GM12878 (cell line): ENCODE measurements around the gene LRRN2. TPM values are rescaled to one million over a fixed set of nuclear protein-coding genes. Genes with fewer than 3 reads are reported as not detected.

ENCODE experiments used
- ATAC-seq: fragments of 200-7000 bp; cut with Tn5 transposase; 3 replicates; pipeline ENCODE4 v1.9.1; 2020; ENCODE audit warnings: mild to moderate bottlenecking, moderate library complexity
- BruUV-seq: library from RNA; stranded (reverse); fragments of 400-500 nt; replicated peaks from 2 replicates; lab custom pipeline; 2021; lab: Mats Ljungman, UMichigan
- CTCF ChIA-PET: fragments of 300-600 bp; sonication (Branson Sonifier 250); formaldehyde crosslinking; extraction: SDS; loops from one replicate; lab custom pipeline; 2021; ENCODE audit warnings: inconsistent platforms; lab: Yijun Ruan, JAX
- POLR2A ChIA-PET: fragments of 350-600 bp; formaldehyde crosslinking; extraction: SDS; loops from one replicate; lab custom pipeline; 2021; ENCODE audit warnings: inconsistent platforms; lab: Charles Lee
- RAD21 ChIA-PET: fragments of 300-600 bp; sonication (Branson Sonifier 250); formaldehyde crosslinking; loops from one replicate; lab custom pipeline; 2023; ENCODE audit warnings: antibody characterized with exemption; ENCODE audit not compliant: unreplicated experiment; lab: Charles Lee
- SMC1A ChIA-PET: fragments of 300-600 bp; sonication (Branson Sonifier 250); formaldehyde crosslinking; loops from one replicate; lab custom pipeline; 2023; ENCODE audit not compliant: unreplicated experiment, uncharacterized antibody; lab: Charles Lee
- DNase-seq: peaks from one replicate; pipeline ENCODE4 v3.0.0-alpha.2; 2011; ENCODE audit warnings: low read depth, low spot score
- FAIRE-seq: peaks from 3 replicates; lab custom pipeline; 2011; peaks lifted over from hg19 to GRCh38; lab: Jason Lieb, UNC
- H2AFZ ChIP-seq: 2 replicates; pipeline ENCODE4 v1.6.0; 2011; ENCODE audit warnings: low read depth, low read length, control low read depth; ENCODE audit not compliant: control insufficient read depth
- H3K27ac ChIP-seq: 2 replicates; pipeline ENCODE4 v1.5.1; 2011; ENCODE audit warnings: control low read depth; ENCODE audit not compliant: control insufficient read depth, insufficient read depth
- H3K27me3 ChIP-seq, 2 experiments: replicated peaks in 1 of 2; 2 replicates each; pipeline versions ENCODE4 v1.6.0 to v1.6.1; 2011; ENCODE audit warnings: low read length in 1 of 2; ENCODE audit not compliant: control insufficient read depth in 2 of 2, insufficient read depth in 2 of 2
- H3K36me3 ChIP-seq, 2 experiments: 2 replicates each; pipeline ENCODE4 v1.5.1; 2011; ENCODE audit warnings: low read length in 1 of 2; ENCODE audit not compliant: control insufficient read depth in 2 of 2, insufficient read depth in 2 of 2
- H3K4me1 ChIP-seq: 2 replicates; pipeline ENCODE4 v1.6.1; 2011; ENCODE audit warnings: mild to moderate bottlenecking, low read length, moderate library complexity, mixed read lengths; ENCODE audit not compliant: control insufficient read depth, insufficient read depth
- H3K4me2 ChIP-seq: 2 replicates; pipeline ENCODE4 v1.6.0; 2011; ENCODE audit warnings: control low read depth; ENCODE audit not compliant: control insufficient read depth, insufficient read depth
- H3K4me3 ChIP-seq: fragments of 200-600 bp; sonication (generic); 2 replicates; pipeline ENCODE4 v1.5.1; 2016
- H3K79me2 ChIP-seq: 2 replicates; pipeline ENCODE4 v1.6.0; 2011; ENCODE audit warnings: low read length; ENCODE audit not compliant: control insufficient read depth, insufficient read depth
- H3K9ac ChIP-seq: 2 replicates; pipeline ENCODE4 v1.8.0; 2011; ENCODE audit warnings: low read length, control low read depth, mixed read lengths; ENCODE audit not compliant: control insufficient read depth, insufficient read depth
- H3K9me3 ChIP-seq: replicated peaks from 3 replicates; pipeline ENCODE4 v1.5.1; 2011; ENCODE audit warnings: mild to moderate bottlenecking, low read length; ENCODE audit not compliant: control insufficient read depth, insufficient read depth
- H4K20me1 ChIP-seq: 2 replicates; pipeline ENCODE4 v1.6.0; 2011; ENCODE audit not compliant: control insufficient read depth, insufficient read depth
- MEF2B ChIP-seq: fragments of 450-650 bp; IDR thresholded peaks from 2 replicates; pipeline ENCODE4 v1.6.1; 2018; ENCODE audit warnings: mild to moderate bottlenecking, moderate library complexity; ENCODE audit not compliant: partially characterized antibody, poor library complexity, severe bottlenecking
- NFXL1 ChIP-seq: fragments of 450-650 bp; IDR thresholded peaks from 2 replicates; pipeline ENCODE4 v1.6.1; 2017; ENCODE audit warnings: antibody characterized with exemption, mild to moderate bottlenecking, borderline replicate concordance
- POLR2A ChIP-seq: IDR thresholded peaks from 2 replicates; pipeline ENCODE4 v1.6.1; 2011; ENCODE audit warnings: low read depth, mild to moderate bottlenecking, low read length
- POLR2AphosphoS5 ChIP-seq: IDR thresholded peaks from 2 replicates; pipeline ENCODE4 v1.6.1; 2011; ENCODE audit warnings: mild to moderate bottlenecking, low read length, inconsistent platforms
- RBBP5 ChIP-seq: fragments of 200-600 bp; sonication (generic); conservative IDR thresholded peaks from 2 replicates; pipeline ENCODE4 v1.6.1; 2016
- SIX5 ChIP-seq: IDR thresholded peaks from 2 replicates; pipeline ENCODE4 v1.6.1; 2011; ENCODE audit warnings: mild to moderate bottlenecking, low read depth, low read length, moderate library complexity; ENCODE audit not compliant: severe bottlenecking
- SP1 ChIP-seq: IDR thresholded peaks from one replicate; pipeline ENCODE4 v1.6.1; 2011; ENCODE audit warnings: low read depth, low read length
- SUZ12 ChIP-seq: fragments of 200-600 bp; sonication (generic); IDR thresholded peaks from one replicate; pipeline ENCODE4 v1.6.1; 2018; ENCODE audit warnings: antibody characterized with exemption, mild to moderate bottlenecking; ENCODE audit not compliant: unreplicated experiment
- YBX1 ChIP-seq: fragments of 450-650 bp; IDR thresholded peaks from 2 replicates; pipeline ENCODE4 v1.6.1; 2016; ENCODE audit warnings: antibody characterized with exemption
- ZNF217 ChIP-seq: fragments of 450-650 bp; IDR thresholded peaks from 2 replicates; pipeline ENCODE4 v1.6.1; 2017; ENCODE audit warnings: antibody characterized with exemption, mild to moderate bottlenecking
- ZNF687 ChIP-seq: fragments of 450-650 bp; IDR thresholded peaks from 2 replicates; pipeline ENCODE4 v1.6.1; 2017; ENCODE audit warnings: mild to moderate bottlenecking, moderate library complexity
- WGBS: methylation state at CpG from one replicate; pipeline ENCODE4 v1.1.6; 2016; ENCODE audit warnings: low lambda C conversion rate; ENCODE audit not compliant: insufficient replicate concordance, insufficient coverage; ENCODE audit errors: missing lambda C conversion rate; 5-methylcytosine and 5-hydroxymethylcytosine counted together
- in situ Hi-C: fragments of 300-500 bp; cut with MboI; formaldehyde crosslinking; loops from 9 replicates; pipeline ENCODE4 v1.14.3; 2018; ENCODE audit warnings: mixed read lengths
- intact Hi-C: fragments of 100-400 bp; cut with micrococcal nuclease; formaldehyde crosslinking; loops from one replicate; pipeline ENCODE4 v1.14.2; 2022; ENCODE audit not compliant: unreplicated experiment
- polyA plus RNA-seq, 11 experiments: library from polyadenylated mRNA; depleted of rRNA in 4 of 11; unstranded in 6 of 11; stranded (reverse) in 5 of 11; fragments of >200 nt; fragmentation: Nextera tagmentation in 4 of 11; fragmentation: Illumina TruSeq in 1 of 11; extraction: Ambion mirVana in 4 of 11; extraction: Trizol in 1 of 11; gene quantifications; 1 replicate in 1 of 11; 2 replicates in 10 of 11; pipeline versions ENCODE4 v1.2.1 to v1.2.3, GENCODE V29; 2011 to 2016; ENCODE audit warnings: inconsistent platforms in 2 of 11, missing spikeins in 2 of 11, low read depth in 1 of 11
- total RNA-seq, 4 experiments: library from RNA; depleted of rRNA in 3 of 4; stranded (reverse); fragments of >200 nt in 3 of 4; fragmentation: Illumina TruSeq in 1 of 4; extraction: Trizol in 1 of 4; gene quantifications; 2 replicates each; pipeline versions ENCODE4 v1.2.1 to v1.2.3, GENCODE V29; 2013 to 2021
- TF ChIP-seq, protein P1 (sequence below): IDR thresholded peaks from 2 replicates; pipeline ENCODE4 v1.6.1; 2012; ENCODE audit warnings: low read depth, low read length, improper control_type of control experiment

LRRN2 gene
- total and polyA plus RNA-seq, 10 of the 15 experiments (the other 5 are each of a cell fraction or from before 2014, with no cell fraction given), result not detected

GRCh38 chr1:204587621-204588020 is 97.9 kb downstream of the LRRN2 start:
- no peak overlapping the region for H3K4me3 ChIP-seq
- ChIA-PET CTCF (interaction anchor here (0.7 to 1.4 kb wide), 3 partner anchors 22 to 219 kb away, joined by 3 to 5 read pairs (median 4); no protein-coding TSS in a partner anchor), POLR2A (interaction anchor here (0.6 kb wide), 1 partner anchor 231 kb away, joined by 3 read pairs; no protein-coding TSS in a partner anchor), SMC1A (no interaction called here), RAD21 (no interaction called here)
- no peak for FAIRE-seq
- no peaks in the 10 kb centered on the region for H3K36me3 ChIP-seq
- ATAC-seq, result no peak
- H3K27ac ChIP-seq, result no peak overlapping the region
- H3K9ac ChIP-seq, result no peak overlapping the region
- intact Hi-C loops, result no loop called here
- no peaks in the 10 kb centered on the region for H3K9me3 ChIP-seq
- H3K79me2 ChIP-seq, result no peaks in the 10 kb centered on the region
- no peak for DNase-seq
- H3K4me2 ChIP-seq, result no peak overlapping the region
- no peaks in the 10 kb centered on the region for H3K4me1 ChIP-seq
- H2AFZ ChIP-seq, result no peak overlapping the region
- 58% methylated on average over 6 of the region's 6 CpGs for WGBS
- TF ChIP-seq, protein P1, sequence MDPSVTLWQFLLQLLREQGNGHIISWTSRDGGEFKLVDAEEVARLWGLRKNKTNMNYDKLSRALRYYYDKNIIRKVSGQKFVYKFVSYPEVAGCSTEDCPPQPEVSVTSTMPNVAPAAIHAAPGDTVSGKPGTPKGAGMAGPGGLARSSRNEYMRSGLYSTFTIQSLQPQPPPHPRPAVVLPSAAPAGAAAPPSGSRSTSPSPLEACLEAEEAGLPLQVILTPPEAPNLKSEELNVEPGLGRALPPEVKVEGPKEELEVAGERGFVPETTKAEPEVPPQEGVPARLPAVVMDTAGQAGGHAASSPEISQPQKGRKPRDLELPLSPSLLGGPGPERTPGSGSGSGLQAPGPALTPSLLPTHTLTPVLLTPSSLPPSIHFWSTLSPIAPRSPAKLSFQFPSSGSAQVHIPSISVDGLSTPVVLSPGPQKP, result no peak
- TF ChIP-seq ZNF687 (no peak), SP1 (no peak), SUZ12 (no peak), YBX1 (no peak), MEF2B (no peak), NFXL1 (no peak), RBBP5 (no peak), ZNF217 (no peak), POLR2A (no peak), POLR2AphosphoS5 (no peak), SIX5 (no peak)
- no peaks in the 10 kb centered on the region for H4K20me1 ChIP-seq
- BruUV-seq, result no TSS peak
- no peaks in the 10 kb centered on the region for H3K27me3 ChIP-seq
- in situ Hi-C loops, result no loop called here
